SK-N-SH treated with all-trans-retinoic acid at 6 μM for 48 hours (cell line): Measurements from ENCODE around the gene RBM39.

ENCODE experiments used
- ARNTL ChIP-seq: fragments of 450-650 bp; formaldehyde crosslinking; IDR thresholded peaks from 2 replicates; pipeline ENCODE4 v1.5.0; 2020; ENCODE audit warnings: low read depth, mild to moderate bottlenecking, moderate library complexity, borderline replicate concordance
- CSDC2 ChIP-seq: fragments of 250-450 bp; sonication (Bioruptor Pico); IDR thresholded peaks from 2 replicates; pipeline ENCODE4 v1.5.0; 2020; ENCODE audit warnings: mild to moderate bottlenecking, moderate library complexity
- ISL1 ChIP-seq: fragments of 250-450 bp; sonication (Bioruptor Pico); IDR thresholded peaks from 2 replicates; pipeline ENCODE4 v2.1.2; 2022; ENCODE audit warnings: mild to moderate bottlenecking, moderate library complexity
- PATZ1 ChIP-seq: fragments of 250-450 bp; sonication (Bioruptor Pico); IDR thresholded peaks from 2 replicates; pipeline ENCODE4 v1.8.0; 2020; ENCODE audit warnings: mild to moderate bottlenecking, moderate library complexity, borderline replicate concordance
- TF ChIP-seq, protein P1 (sequence below): fragments of 250-450 bp; sonication (Bioruptor Pico); IDR thresholded peaks from 2 replicates; pipeline ENCODE4 v1.5.1; 2021; ENCODE audit warnings: mild to moderate bottlenecking, moderate library complexity

- TF ChIP-seq CSDC2 (CRISPR knock-in tag) = no peak
- TF ChIP-seq, protein P1, sequence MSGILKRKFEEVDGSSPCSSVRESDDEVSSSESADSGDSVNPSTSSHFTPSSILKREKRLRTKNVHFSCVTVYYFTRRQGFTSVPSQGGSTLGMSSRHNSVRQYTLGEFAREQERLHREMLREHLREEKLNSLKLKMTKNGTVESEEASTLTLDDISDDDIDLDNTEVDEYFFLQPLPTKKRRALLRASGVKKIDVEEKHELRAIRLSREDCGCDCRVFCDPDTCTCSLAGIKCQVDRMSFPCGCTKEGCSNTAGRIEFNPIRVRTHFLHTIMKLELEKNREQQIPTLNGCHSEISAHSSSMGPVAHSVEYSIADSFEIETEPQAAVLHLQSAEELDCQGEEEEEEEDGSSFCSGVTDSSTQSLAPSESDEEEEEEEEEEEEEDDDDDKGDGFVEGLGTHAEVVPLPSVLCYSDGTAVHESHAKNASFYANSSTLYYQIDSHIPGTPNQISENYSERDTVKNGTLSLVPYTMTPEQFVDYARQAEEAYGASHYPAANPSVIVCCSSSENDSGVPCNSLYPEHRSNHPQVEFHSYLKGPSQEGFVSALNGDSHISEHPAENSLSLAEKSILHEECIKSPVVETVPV (CRISPR knock-in tag) = no peak
- TF ChIP-seq ISL1 (CRISPR knock-in tag) = no peak
- TF ChIP-seq PATZ1 (CRISPR knock-in tag) = no peak
- TF ChIP-seq ARNTL (CRISPR knock-in tag) = no peak
Measured at GRCh38 chr20:35771689-35772562, 29.9 kb upstream of the RBM39 start, which contains the start of gene PHF20.
